Hematopoietic multipotent progenitor cell treated with erythropoietin and hydrocortisone succinate and interleukin-3 and kit ligand, for 8 days (in vitro differentiated cells): ENCODE results near the gene LUZP2.

Experiments
- DNase-seq: peaks from one replicate; pipeline ENCODE4 v3.0.0-alpha.2; 2015

The LUZP2 gene

DNA sequence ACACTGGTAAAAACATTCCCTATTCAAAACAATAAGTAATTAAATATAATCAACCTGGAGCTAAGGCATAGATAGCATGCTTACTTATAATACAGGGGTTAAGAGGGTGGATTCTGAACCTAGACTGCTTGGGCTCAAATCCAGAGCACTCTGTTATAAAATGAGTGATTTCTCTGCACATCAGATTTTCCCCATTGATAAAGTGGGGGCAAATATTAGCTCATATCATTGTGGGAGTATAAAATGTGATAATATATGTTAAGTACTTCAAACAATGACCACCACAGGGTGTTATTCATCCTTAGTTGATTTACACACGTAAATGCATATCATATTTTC lies 139.4 kb downstream of the LUZP2 start:
- DNase-seq: no peak

DNA sequence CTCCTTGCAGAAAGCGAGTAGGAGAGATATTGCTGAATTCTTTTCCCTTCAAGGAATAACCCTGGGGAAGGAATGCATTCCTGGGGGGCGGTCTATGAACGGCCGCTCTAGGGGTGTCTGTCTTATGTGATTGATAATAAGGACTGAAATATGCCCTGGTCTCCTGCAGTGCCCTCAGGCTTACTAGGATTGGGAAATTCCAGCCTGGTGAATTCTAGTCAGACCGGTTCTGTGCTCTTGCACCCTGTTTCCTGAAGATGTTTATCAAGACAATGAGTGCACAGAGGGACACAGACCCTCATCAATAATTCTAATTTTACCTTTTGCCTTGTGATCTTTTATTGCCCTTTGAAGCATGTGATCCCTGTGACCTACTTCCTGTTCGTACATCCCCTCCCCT lies 140.7 kb downstream of the LUZP2 start:
- DNase-seq: no peak

DNA sequence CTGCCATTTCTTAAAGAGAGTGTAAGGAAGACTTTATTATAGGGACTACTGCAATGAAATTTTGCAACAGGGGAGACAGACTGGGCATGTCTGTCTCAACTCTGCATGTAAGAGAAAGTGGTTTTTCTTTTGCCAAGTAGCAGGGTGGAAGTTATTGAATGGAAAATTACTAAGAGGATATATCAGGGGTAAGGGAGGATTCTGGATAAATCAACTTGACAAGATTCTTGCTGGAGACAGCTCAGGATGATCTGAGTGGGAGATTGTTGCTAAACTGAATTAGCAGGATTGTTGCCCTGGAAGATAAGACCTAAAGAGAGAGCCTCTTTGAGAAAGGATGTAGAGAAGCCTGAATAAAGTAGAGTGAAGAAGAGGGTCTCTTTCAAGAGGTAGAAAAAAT lies 145.8 kb downstream of the LUZP2 start:
- DNase-seq: no peak

DNA sequence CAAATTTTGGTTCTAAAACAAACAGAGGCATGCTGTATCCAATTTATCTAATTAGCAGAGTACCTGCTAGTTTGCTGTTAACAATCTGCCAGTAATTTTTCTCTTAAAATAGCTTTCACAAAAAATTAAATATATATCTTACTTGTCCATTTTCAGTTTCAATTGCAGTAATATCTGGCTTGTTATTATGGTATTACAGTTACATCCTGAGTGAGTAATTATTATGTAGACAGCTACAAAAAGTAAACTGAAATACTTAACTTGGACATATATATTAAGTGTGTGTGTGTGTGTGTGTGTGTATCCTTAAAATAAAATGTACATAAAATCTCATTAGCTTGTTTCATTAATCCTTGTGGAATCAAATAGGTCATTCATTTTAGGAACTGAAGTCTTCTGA lies 148.7 kb downstream of the LUZP2 start:
- DNase-seq: no peak

DNA sequence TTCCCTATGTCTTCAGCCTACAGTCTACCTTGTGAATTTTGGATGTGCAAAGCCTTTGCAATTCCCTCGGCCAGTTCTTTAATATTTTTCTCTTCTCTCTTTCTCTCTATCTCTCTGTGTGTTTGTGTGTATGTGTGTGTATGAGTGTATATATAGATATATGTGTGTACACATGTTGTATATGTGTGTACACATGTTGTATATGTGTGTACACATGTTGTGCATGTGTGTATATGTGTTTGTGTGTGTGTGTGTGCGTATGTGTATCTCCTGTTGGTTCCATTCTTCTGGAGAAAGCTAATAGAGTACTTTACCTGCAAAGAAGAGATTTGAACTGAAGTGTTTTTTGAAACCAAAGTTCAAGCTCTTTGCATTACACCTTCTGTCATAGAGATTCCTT lies 155.0 kb downstream of the LUZP2 start:
- DNase-seq: no peak

DNA sequence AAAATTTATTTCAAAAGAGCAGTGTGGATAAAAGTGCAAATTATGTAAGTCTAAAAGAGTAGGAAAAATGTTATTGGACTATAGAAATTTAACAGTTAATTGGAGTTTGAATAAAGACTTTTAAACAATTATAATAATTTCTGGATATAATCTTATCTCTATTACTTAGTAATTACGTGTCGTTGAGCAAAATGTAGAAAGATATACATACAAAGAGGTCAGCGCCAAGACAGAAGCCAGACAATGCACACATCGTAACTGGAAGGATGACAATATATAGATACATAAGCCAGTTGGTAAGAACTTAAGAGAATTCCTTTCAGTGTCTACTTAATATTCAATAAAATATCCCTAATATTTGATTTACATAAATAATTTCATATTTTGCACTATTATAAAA lies 157.0 kb downstream of the LUZP2 start:
- DNase-seq: no peak

DNA sequence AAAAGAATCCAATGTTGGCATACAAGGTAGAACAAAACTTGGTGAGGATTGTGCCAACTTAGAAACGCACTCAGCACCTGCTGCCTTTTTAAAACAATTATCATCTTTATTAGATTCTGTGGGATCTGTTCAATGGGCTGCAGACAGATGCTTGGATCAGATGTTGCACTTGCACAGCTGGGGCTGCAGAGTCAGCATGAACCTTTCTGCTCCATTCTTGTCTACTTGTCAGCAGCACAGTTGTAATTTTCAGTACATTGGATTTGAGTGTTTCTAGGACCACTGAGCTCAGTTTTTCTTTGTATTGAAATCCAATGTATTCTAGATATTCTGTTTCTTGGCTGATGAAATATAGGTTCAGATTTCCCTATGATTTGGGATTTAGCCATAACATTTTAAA lies 164.5 kb downstream of the LUZP2 start:
- no peak for DNase-seq

DNA sequence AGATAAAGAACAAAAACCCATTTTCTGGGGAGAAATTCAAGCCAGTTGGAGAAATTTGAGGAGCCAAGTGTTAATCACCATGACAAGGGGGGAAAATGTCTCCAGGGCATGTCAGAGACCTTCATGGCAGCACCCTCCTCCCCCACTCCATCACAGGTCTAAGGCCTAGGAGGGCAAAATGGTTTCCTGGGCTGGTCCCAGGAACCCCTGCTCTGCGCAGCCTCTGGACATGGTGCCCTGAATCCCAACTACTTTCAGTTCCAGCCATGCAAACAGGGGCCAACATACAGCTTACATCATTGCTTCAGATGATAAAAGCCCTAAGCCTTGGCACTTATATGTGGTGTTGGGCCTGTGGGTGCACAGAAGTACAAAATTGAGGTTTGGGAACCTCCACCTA lies 167.5 kb downstream of the LUZP2 start:
- DNase-seq: no peak

DNA sequence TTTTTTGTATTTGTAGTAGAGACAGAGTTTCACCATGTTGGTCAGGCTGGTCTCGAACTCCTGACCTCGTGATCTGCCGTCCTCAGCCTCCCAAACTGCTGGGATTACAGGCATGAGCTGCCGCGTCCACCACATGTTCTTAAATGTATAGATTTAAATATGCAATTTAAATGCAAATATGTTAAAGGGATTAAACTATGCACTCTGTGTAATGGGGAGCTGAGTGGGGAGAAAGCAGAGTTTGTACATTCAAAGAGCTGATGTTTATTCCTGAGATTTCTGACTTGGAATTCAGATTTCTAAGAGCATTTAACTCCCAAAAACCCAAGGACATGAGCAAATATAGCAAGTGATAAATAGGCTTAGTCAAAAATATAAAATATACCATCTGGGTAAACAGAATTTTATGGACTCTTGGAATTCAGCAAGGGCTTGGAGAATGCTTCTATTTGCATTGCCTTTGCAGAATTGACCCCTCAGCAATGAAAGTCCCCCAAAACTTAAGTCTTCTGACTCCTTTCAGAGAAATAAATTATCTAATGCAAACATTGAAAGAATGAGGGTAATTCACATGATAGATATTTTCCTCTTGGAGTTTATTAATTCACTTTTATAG lies 170.6 kb downstream of the LUZP2 start:
- no peak for DNase-seq

DNA sequence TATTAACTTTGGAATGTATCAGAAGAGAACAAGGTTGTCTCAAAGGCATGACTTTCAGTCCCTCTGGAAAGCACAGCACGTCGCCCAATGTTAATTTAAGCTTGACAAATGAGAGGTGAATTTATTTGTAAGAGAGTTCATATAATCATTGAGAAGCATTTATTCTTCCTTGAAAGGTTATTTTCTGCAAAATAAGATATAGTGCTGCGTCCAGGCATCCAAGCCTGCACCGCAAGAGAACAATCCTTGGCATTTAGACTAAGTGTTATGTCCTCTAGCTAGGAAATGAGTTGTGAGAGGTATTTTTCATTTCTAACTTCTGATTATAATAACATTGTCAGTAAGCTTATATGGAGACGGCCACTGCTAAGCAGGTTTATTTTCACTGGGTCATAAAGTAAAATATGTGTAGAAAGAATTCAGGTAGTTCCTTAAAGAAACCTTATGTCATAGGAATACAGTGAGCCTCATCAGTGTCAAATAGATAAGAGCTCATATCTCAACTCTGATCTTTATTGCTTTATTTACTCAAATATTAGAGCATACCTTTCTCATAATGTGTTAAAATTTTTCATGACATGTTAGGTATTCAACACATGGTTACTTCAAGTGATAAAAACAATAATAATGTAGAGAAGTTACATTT lies 182.0 kb downstream of the LUZP2 start:
- DNase-seq: no peak

DNA sequence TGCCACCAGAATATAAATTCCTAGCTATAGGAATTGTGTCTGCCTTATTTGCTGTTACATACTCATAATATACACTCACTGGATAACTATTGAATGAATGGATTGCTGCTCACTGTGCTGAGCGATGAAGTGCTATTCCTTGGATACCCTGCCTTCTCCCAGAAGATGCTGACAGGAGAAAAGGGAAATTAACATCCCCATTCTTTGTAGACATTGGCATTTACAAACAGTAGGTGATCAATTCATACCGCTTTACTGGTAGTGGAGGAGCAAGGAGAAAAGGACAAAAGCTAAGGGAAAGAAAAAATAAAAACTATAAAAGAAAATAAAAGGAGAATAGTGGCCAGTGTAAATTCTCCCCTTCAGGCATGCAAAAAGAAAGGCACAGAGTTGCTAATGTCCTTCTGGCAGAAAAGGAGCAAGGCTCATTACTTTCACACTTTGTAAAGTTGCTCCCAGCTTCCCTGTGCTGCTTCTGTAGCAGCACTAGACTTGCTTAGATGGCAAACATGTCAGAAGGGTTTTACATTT lies 183.0 kb downstream of the LUZP2 start:
- DNase-seq: no peak

DNA sequence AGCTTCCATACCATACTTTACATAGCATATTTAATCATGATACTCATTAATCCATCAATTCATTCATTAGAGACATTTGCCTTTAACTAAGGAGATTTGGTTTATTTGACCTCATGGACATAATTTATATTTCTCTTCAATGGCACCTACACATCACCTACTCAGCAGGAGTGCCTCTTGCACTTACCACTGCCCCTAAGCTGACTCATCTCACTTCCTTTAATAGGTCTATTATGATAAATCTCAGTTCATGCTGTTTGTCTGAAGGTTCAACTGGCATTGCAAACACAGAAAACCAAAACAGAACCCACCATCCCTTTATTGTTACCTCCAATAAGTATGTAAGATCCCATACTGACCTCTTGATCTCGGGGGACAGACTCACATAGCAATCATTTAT lies 186.7 kb downstream of the LUZP2 start:
- DNase-seq: no peak

DNA sequence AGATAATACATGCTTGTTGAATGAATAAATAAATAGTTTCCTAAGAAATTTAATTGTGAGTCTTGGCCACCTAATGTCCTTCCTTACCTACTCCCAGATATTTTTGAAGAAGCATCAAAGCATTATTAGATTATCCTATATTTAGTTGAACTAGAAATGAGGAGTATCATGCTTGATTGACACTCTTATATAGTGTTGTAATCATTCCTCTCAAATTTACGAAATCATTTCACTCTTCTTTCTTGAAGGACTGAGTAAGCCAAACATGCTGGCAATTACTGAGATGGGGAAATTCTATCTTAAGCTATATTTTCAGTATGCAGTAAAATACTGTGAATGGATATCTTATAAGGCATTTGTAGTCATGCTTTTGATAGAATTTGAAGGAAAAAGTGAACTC lies 189.0 kb downstream of the LUZP2 start:
- no peak for DNase-seq

DNA sequence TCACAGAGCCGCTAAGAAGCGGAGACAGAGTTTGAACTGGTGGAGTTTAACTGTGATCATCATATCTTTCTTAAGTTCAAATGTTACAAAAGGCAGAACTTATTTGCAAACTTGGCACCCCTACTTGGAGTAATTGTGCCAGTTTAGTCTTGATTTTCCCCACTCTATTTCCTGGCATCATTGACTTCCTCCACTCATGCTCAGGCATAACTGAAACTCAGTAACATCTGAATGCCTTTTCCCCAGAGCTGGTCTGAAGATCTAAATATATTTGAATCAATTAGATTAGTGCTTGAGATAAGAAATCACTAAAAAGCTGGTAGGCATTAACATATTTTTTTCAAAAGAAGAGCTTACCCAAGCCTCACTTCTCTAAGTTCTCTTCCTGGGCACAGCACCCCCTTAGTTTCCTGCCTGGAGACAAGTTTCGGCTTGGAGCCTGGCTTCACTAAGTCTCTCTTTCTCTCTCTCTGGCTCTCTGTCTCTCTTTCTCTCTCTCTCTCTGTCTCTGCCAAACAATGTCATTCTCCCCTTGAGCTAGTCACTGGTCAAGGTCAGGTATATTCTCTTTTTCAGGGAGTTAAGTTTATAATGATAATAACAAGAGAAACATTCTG lies 190.8 kb downstream of the LUZP2 start:
- DNase-seq: no peak

DNA sequence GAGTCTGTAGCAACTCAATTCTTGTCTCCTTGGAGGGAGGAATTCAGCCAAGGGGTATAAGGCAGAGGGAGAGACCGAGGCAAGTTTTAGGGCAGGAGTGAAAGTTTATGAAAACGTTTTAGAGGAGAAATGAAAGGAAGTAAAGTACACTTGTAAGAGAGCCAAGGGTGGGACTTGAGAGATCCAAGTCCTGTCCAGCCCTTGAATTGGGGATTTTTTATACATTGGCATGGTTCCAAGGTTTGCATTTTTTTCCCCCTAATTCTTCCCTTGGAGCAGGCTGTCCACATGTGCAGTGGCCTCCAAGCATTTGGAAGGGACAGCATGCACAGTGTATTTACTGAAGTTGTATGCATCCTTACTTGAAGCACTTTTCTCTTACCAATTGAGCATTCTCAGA lies 192.1 kb downstream of the LUZP2 start:
- no peak for DNase-seq

DNA sequence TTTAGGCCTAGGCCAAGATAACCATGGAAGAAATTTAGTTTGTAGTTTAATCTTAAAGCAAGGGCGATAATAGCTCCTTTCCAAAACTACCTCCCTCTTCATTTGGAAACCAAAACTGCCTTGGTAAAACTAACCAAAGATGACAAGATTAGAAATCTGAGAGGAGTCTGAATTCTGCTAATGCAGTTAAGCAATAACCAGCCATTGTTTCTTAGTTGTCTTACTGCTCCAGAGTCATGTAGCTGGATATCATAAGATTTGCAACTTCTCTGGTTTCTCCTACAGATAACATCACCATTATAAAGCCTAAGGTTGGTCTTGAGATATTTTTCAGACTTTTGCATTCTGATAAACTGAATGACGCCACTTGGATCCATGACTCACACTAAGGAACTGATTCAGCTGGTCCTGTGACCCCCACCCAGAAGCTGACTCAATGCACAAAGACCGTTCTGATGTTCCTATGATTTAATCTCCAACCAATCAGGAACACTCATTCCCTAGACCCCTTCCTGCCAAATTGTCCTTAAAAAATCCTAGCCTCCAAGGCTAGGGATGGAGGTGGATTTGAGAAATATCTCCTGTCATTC lies 200.8 kb downstream of the LUZP2 start:
- DNase-seq: no peak

DNA sequence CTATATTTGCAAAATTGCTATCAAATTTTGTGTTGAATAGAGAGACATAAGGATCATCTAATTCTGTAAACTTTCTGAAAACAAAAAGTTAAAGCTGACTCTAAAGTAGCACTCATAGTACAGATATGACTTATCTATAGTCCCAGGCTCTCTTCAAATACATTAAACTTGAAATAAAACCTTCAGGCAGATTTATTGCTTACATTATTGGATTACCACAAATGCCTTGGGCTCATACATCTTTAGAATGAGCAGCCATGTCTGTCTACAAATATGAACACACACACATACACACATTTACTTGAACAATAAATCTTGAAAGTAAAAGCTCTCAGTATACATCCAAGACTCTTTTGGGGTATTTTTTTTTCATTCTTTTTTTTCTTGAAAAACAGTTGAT lies 207.9 kb downstream of the LUZP2 start:
- DNase-seq: no peak

DNA sequence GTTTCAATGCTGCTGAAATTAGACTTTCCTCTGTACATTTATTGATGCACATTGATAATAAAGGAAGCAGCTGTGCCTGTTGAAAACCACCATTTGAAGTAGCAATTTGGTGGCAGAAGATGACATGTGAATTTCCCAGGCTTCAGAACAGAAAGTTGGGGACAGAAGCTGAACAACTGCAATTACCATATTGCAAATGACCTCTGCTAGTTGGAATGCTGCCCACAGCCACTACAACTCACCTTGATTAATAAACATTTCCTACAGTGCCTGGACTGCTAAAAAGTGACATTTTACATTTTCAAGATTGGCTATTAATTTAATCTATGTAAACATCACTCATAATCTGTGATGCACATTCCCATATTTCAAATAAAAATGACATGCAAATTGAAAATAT lies 208.6 kb downstream of the LUZP2 start:
- no peak for DNase-seq

DNA sequence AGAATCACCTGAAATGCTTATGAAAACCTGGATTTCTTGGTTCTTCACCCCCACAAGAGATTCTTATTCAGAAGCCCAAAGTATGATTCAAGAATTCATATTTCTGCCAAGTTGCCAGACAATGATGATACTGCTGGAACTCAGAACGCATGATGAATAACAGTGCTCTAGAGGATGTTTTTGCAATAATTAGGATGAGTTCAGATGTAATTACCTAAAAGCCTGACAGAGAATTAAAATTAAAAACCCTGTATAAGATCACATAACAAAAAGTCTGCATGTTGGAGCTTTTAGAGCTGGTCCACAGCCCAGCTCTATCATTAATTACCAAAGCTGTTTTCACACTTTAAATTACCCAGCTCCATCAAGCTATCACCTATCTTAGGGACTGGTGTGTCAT lies 211.8 kb downstream of the LUZP2 start:
- no peak for DNase-seq

DNA sequence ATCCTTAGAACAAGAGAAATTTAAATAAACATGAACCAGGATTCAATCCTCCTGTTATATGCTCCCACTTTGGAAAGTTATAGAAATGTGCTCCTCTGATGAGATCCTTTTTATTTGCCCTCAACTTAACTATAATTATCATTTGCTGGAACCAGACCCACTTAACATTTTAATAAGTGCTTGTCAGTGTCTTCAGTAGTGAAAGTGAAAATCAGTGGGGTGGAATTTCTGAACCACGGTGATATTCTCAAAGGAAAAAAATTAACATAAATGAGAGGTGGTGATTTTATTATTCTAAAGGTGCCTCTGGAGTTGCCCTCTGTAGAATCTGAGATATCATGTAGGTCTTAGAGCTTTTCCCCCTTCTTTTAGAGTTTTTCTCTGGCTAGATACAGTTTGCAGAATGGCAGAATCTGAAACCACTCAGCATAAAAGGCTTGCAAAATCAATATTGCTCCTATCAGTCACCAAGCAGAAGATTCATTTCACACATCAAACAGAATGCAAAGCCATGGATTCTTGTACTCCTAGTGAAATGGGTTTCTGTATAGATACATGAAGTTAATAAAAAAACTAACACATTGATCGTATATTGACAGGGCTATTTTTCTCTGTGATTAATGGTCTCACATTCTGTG lies 213.2 kb downstream of the LUZP2 start:
- no peak for DNase-seq

DNA sequence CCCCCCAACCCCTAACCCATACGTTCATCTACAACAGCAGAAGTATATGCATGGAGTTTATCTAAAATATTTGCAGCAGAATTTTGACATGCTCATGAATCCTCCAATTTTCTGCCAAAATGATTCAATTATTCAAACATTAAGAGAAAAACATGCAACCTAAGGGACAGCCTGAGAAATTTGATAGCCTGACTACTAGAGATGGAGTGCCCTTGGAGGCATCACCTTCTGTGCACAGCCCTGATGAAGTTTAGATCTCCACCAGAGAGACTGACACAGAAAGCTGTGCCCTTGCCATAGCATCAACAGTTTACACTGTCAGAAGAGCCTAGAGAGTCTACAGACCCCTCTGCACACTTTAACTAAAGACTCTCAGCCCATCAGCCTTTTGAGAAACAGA lies 217.7 kb downstream of the LUZP2 start:
- DNase-seq: no peak

DNA sequence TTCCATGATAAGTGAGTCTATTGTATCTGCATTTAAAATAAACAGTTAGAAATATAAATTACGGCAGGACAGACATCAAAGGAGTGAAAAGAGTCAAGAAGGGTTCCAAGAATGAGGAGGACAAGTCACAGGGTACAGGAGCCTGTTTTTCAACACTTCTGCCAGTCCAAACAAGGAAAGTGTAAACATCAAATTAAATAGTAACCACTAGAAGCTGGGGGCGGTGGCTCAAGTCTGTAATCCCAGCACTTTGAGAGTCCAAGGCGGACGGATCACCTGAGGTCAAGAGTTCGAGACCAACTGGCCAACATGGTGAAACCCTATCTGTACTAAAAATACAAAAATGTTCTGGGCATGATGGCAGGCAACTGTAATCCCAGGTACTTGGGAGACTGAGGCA lies 219.6 kb downstream of the LUZP2 start:
- DNase-seq: no peak

DNA sequence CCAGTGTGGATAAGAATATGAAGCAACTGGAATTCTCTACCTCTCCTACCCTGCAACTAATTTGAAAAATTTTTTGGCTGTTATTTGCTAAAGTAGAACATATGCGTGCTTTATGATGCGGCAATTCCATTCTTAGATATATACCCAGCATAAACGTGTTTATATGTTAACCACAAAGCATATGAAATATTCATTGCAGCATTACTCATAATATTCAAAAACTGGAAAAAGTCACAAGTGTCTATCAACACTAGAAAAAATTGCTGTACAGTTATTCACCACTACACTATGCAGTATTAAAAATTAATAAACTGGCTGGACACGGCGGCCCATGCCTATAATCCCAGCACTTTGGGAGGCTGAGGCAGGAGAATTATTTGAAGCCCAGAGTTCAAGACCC lies 226.4 kb downstream of the LUZP2 start:
- DNase-seq: no peak

DNA sequence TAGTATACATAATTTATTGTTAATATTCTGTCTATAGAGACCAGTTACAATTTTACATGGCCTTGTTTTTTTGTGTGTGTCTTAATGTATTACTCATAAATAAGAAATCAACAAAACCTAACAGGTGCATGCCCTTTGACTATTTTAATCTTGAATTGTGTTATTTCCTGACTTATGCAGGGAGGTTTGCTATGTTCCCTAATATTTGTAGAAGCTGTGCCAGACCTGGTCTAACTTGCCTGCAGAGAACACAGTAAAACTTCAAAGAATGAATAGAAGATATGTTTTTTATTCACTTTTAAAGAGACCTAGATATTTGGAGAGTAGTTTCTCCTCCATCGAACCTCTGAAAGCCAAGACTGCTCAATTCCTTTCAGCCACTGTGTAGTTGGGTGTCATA lies 234.7 kb downstream of the LUZP2 start:
- DNase-seq: no peak
